Measurements from ENCODE around the gene GNG13. TPM values are rescaled to one million over a fixed set of nuclear protein-coding genes. Genes with fewer than 3 reads are reported as not detected.
"Not testable (repeated sequence)": the region's sequence is repeated elsewhere in the genome, so short reads cannot be mapped to it uniquely, and the experiment has no call there.

GNG13 gene
- total and polyA plus RNA-seq, 9 donors = not detected

- Histone ChIP-seq H3K9me3 (peaks cover 0 to 4% of the 10 kb centered on the region in 2 donors), H3K4me3 (no peak overlapping the region), H3K36me3 (no peaks in the 10 kb centered on the region), H3K4me1 (ENCODE audit: insufficient read depth) (no peaks in the 10 kb centered on the region), H3K27me3 (no peaks in the 10 kb centered on the region), H3K27ac (no peak overlapping the region)
- intact Hi-C loops (cut with DNase I) = no loop called here
- DNase-seq = no peak
- WGBS, 3 donors = 77 to 80% (median 78%) methylated on average over 34 of the region's 34 CpGs
- TF ChIP-seq EP300 (IDR thresholded peaks at IDR 0.05) (no peak), CTCF (IDR thresholded peaks at IDR 0.05) (no peak), POLR2A (IDR thresholded peaks at IDR 0.05) (no peak)
These were observed 41.2 kb downstream of the GNG13 start for GRCh38 chr16:759110-759910.

GRCh38 chr16:756428-756827 is 44.1 kb downstream of the GNG13 start:
- Histone ChIP-seq H3K9me3 (peaks cover 0 to 4% of the 10 kb centered on the region in 2 donors), H3K4me1 (ENCODE audit: insufficient read depth) (no peaks in the 10 kb centered on the region), H3K4me3 (no peak overlapping the region), H3K27ac (no peak overlapping the region), H3K36me3 (no peaks in the 10 kb centered on the region), H3K27me3 (no peaks in the 10 kb centered on the region)
- DNase-seq = no peak
- WGBS, 3 donors = 91 to 97% (median 94%) methylated on average over 5 of the region's 5 CpGs
- TF ChIP-seq CTCF (IDR thresholded peaks at IDR 0.05) = no peak
- no peak for TF ChIP-seq POLR2A (IDR thresholded peaks at IDR 0.05)
- TF ChIP-seq EP300 (IDR thresholded peaks at IDR 0.05) = no peak
- intact Hi-C loops (cut with DNase I) = no loop called here

- DNase-seq = no peak
- TF ChIP-seq EP300 (IDR thresholded peaks at IDR 0.05) (no peak), CTCF (IDR thresholded peaks at IDR 0.05) (no peak), POLR2A (IDR thresholded peaks at IDR 0.05) (no peak)
- WGBS, 3 donors = 55 to 76% (median 58%) methylated on average over 11 of the region's 11 CpGs
- intact Hi-C loops (cut with DNase I) = no loop called here
- Histone ChIP-seq H3K4me1 (ENCODE audit: insufficient read depth) (no peaks in the 10 kb centered on the region), H3K36me3 (no peaks in the 10 kb centered on the region), H3K4me3 (no peak overlapping the region), H3K9me3 (peaks cover 0 to 4% of the 10 kb centered on the region in 2 donors), H3K27me3 (no peaks in the 10 kb centered on the region), H3K27ac (no peak overlapping the region)
These were observed 45.9 kb downstream of the GNG13 start for GRCh38 chr16:754656-755055.

GRCh38 chr16:754121-754607 is 46.4 kb downstream of the GNG13 start:
- H3K9me3 ChIP-seq; H3K4me3 ChIP-seq; H3K36me3 ChIP-seq; DNase-seq; H3K27ac ChIP-seq; H3K4me1 ChIP-seq (ENCODE audit: insufficient read depth); H3K27me3 ChIP-seq; intact Hi-C loops (cut with DNase I): not testable (repeated sequence)
- WGBS, 3 donors = 81 to 87% (median 83%) methylated on average over 11 of the region's 11 CpGs

- Histone ChIP-seq H3K4me1 (ENCODE audit: insufficient read depth) (no peaks in the 10 kb centered on the region), H3K4me3 (no peak overlapping the region), H3K27me3 (no peaks in the 10 kb centered on the region), H3K9me3 (peaks cover 0 to 4% of the 10 kb centered on the region in 2 donors), H3K27ac (no peak overlapping the region), H3K36me3 (no peaks in the 10 kb centered on the region)
- intact Hi-C loops (cut with DNase I) = no loop called here
- TF ChIP-seq POLR2A (IDR thresholded peaks at IDR 0.05) = no peak
- TF ChIP-seq EP300 (IDR thresholded peaks at IDR 0.05) = no peak
- no peak for TF ChIP-seq CTCF (IDR thresholded peaks at IDR 0.05)
- 21 to 42% (median 29%) methylated on average over 10 of the region's 10 CpGs for WGBS, 3 donors
- no peak for DNase-seq
These were observed 48.6 kb downstream of the GNG13 start for GRCh38 chr16:752007-752312.

Measured in ovary (tissue), 9 donors.